ENCODE measurements around the gene AQP3.

The AQP3 gene

GRCh38 chr9:33472881-33473615 is 25.7 kb upstream of the AQP3 start:
- Histone ChIP-seq H3K9me3 (ENCODE audit: insufficient read depth, low read length) (no peaks in the 10 kb centered on the region), H3K27ac (ENCODE audit: low read length) (peak overlapping the region; percentile 2; the same call in 1 of the 2 replicates), H3K4me3 (ENCODE audit: low read length) (peak overlapping the region; percentile 94), H3K4me1 (ENCODE audit: low read length) (peaks cover 14% of the 10 kb centered on the region), H3K4me2 (ENCODE audit: low read length) (peak overlapping the region; percentile 81), H3K9ac (ENCODE audit: low read length) (peak overlapping the region; percentile 84), H3K79me2 (ENCODE audit: low read length) (peaks cover 30% of the 10 kb centered on the region), H4K20me1 (ENCODE audit: insufficient read depth, low read length) (no peaks in the 10 kb centered on the region), H3K36me3 (replicated peaks; ENCODE audit: low read depth, low read length) (peaks cover 30% of the 10 kb centered on the region), H3K27me3 (ENCODE audit: low read depth, low read length) (no peaks in the 10 kb centered on the region), H2AFZ (ENCODE audit: low read depth, low read length) (peak overlapping the region; percentile 70; the same call in 1 of the 2 replicates)
- TF ChIP-seq EZH2phosphoT487 (IDR thresholded peaks at IDR 0.05; ENCODE audit: low read depth) (no peak), CTCF (IDR thresholded peaks at IDR 0.05; ENCODE audit: low read depth, low read length) (no peak)

GRCh38 chr9:33472171-33472880 is 24.9 kb upstream of the AQP3 start:
- Histone ChIP-seq H3K27ac (ENCODE audit: low read length) (no peak overlapping the region), H3K9me3 (ENCODE audit: insufficient read depth, low read length) (no peaks in the 10 kb centered on the region), H2AFZ (ENCODE audit: low read depth, low read length) (no peak overlapping the region), H3K79me2 (ENCODE audit: low read length) (peaks cover 30% of the 10 kb centered on the region), H3K4me3 (ENCODE audit: low read length) (peak overlapping the region; percentile 94), H3K4me1 (ENCODE audit: low read length) (peaks cover 14% of the 10 kb centered on the region), H3K9ac (ENCODE audit: low read length) (peak overlapping the region; percentile 84), H4K20me1 (ENCODE audit: insufficient read depth, low read length) (no peaks in the 10 kb centered on the region), H3K36me3 (replicated peaks; ENCODE audit: low read depth, low read length) (peaks cover 37% of the 10 kb centered on the region), H3K27me3 (ENCODE audit: low read depth, low read length) (no peaks in the 10 kb centered on the region), H3K4me2 (ENCODE audit: low read length) (peak overlapping the region; percentile 81)
- no peak for TF ChIP-seq EZH2phosphoT487 (IDR thresholded peaks at IDR 0.05; ENCODE audit: low read depth)
- no peak for TF ChIP-seq CTCF (IDR thresholded peaks at IDR 0.05; ENCODE audit: low read depth, low read length)

GRCh38 chr9:33471361-33471760 is 24.0 kb upstream of the AQP3 start:
- Histone ChIP-seq H3K36me3 (replicated peaks; ENCODE audit: low read depth, low read length) (peaks cover 46% of the 10 kb centered on the region), H3K27me3 (ENCODE audit: low read depth, low read length) (no peaks in the 10 kb centered on the region)

More at GRCh38 chr9:33471361-33471760, 24.0 kb upstream of the AQP3 start:
- Histone ChIP-seq H4K20me1 (ENCODE audit: insufficient read depth, low read length) (no peaks in the 10 kb centered on the region), H3K4me3 (ENCODE audit: low read length) (no peak overlapping the region), H3K9me3 (ENCODE audit: insufficient read depth, low read length) (no peaks in the 10 kb centered on the region), H2AFZ (ENCODE audit: low read depth, low read length) (no peak overlapping the region), H3K79me2 (ENCODE audit: low read length) (peaks cover 30% of the 10 kb centered on the region), H3K27ac (ENCODE audit: low read length) (no peak overlapping the region), H3K4me1 (ENCODE audit: low read length) (peaks cover 14% of the 10 kb centered on the region), H3K9ac (ENCODE audit: low read length) (no peak overlapping the region), H3K4me2 (ENCODE audit: low read length) (no peak overlapping the region)
- TF ChIP-seq CTCF (IDR thresholded peaks at IDR 0.05; ENCODE audit: low read depth, low read length) (no peak), EZH2phosphoT487 (IDR thresholded peaks at IDR 0.05; ENCODE audit: low read depth) (no peak)

All from OCI-LY3 (cell line).